OCI-LY3 (cell line): ENCODE data around the gene CLSTN2.

Source experiments
- CTCF ChIP-seq: fragments of 200-600, 300-600 bp; sonication (generic); IDR thresholded peaks from 2 replicates; pipeline ENCODE4 v1.5.1; 2014; ENCODE audit warnings: antibody characterized with exemption, low read length, low read depth
- EZH2phosphoT487 ChIP-seq: fragments of 200-600 bp; shearing (Covaris generic); IDR thresholded peaks from 2 replicates; pipeline ENCODE4 v1.6.1; 2018; ENCODE audit warnings: antibody characterized with exemption, mixed run types, low read depth

- TF ChIP-seq CTCF = no peak
- TF ChIP-seq EZH2phosphoT487 = no peak
Observed at GRCh38 chr3:140365872-140366697, 431.1 kb downstream of the CLSTN2 start.
